Uterus (tissue), 2 donors: ENCODE measurements around the gene TJP3.

ENCODE experiments used
- POLR2A ChIP-seq, 2 donors: fragments of 450-650 bp; IDR thresholded peaks; one replicate each; pipeline ENCODE4 v1.6.1; 2016; ENCODE audit warnings: antibody characterized with exemption in 2 of 2, mild to moderate bottlenecking in 1 of 2, moderate library complexity in 1 of 2
- TF ChIP-seq, protein P1 (sequence below), 4 experiments: fragments of 200-600 bp in 2 of 4; fragments of 450-650 bp in 2 of 4; sonication (generic) in 2 of 4; IDR thresholded peaks; one replicate each; pipeline ENCODE4 v1.5.1; 2016 to 2019; ENCODE audit warnings: antibody characterized with exemption in 4 of 4, mild to moderate bottlenecking in 2 of 4, moderate library complexity in 1 of 4

DNA sequence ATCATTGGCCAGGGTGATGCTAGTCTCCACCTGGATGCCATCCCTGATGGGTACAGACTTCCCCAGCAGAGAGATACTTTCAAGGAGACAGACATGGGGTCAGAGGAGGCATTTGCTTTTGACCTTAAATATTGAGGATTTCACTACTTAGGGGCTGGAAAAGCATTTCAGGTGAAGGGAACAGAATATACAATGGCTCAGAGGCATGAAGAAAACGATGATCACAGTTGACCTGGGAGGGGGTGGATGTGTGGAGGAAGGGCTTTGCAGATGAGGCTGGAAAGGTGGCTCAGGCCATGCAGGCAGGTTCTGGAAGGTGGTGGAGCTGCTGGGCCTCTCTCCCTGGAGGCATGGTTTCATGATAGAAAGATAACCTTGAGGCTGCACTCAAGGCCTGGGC, 74.1 kb downstream of the TJP3 start:
- TF ChIP-seq, protein P1, sequence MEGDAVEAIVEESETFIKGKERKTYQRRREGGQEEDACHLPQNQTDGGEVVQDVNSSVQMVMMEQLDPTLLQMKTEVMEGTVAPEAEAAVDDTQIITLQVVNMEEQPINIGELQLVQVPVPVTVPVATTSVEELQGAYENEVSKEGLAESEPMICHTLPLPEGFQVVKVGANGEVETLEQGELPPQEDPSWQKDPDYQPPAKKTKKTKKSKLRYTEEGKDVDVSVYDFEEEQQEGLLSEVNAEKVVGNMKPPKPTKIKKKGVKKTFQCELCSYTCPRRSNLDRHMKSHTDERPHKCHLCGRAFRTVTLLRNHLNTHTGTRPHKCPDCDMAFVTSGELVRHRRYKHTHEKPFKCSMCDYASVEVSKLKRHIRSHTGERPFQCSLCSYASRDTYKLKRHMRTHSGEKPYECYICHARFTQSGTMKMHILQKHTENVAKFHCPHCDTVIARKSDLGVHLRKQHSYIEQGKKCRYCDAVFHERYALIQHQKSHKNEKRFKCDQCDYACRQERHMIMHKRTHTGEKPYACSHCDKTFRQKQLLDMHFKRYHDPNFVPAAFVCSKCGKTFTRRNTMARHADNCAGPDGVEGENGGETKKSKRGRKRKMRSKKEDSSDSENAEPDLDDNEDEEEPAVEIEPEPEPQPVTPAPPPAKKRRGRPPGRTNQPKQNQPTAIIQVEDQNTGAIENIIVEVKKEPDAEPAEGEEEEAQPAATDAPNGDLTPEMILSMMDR (IDR thresholded peaks at IDR 0.05): no peak
- TF ChIP-seq POLR2A (IDR thresholded peaks at IDR 0.05): no peak
